OCI-LY1 (cell line): ENCODE measurements around the gene CD160.

Experiments
- CTCF ChIP-seq: fragments of 200-600 bp; sonication (generic), shearing (Covaris generic); IDR thresholded peaks from 2 replicates; pipeline ENCODE4 v1.5.1; 2017; ENCODE audit warnings: mild to moderate bottlenecking, antibody characterized with exemption, low read length, moderate library complexity, mixed read lengths
- EZH2 ChIP-seq: fragments of 200-600 bp; sonication (generic), shearing (Covaris generic); IDR thresholded peaks from 2 replicates; pipeline ENCODE4 v1.8.0; 2017; ENCODE audit warnings: borderline replicate concordance, mixed run types, mild to moderate bottlenecking, antibody characterized with exemption, low read length, moderate library complexity, mixed read lengths

GRCh38 chr1:145714524-145715111 is 4.7 kb upstream of the CD160 start:
- TF ChIP-seq CTCF (no peak), EZH2 (no peak)
